H1 (cell line): ENCODE measurements around the gene MGAT5. TPM values are rescaled to one million over a fixed set of nuclear protein-coding genes. Genes with fewer than 3 reads are reported as not detected.

Experiments used
- CTCF ChIA-PET: fragments of 300-600 bp; sonication (Branson Sonifier 250); formaldehyde crosslinking; loops from one replicate; lab custom pipeline; 2021; ENCODE audit not compliant: partially characterized antibody; lab: Charles Lee
- POLR2A ChIA-PET: fragments of 300-600 bp; sonication (Branson Sonifier 250); formaldehyde crosslinking; loops from one replicate; lab custom pipeline; 2021; ENCODE audit warnings: inconsistent platforms; ENCODE audit not compliant: partially characterized antibody; lab: Charles Lee
- DNase-seq, 2 experiments: peaks; one replicate each; pipeline versions ENCODE4 v3.0.0 to v3.0.0-alpha.2; 2010 to 2022; ENCODE audit warnings: low spot score in 2 of 2, low read depth in 1 of 2, mixed read lengths in 1 of 2
- FAIRE-seq: peaks from 2 replicates; lab custom pipeline; 2011; peaks lifted over from hg19 to GRCh38; lab: Jason Lieb, UNC
- H2AFZ ChIP-seq: 2 replicates; pipeline ENCODE4 v1.8.1; 2012; ENCODE audit warnings: low read length, inconsistent platforms
- H2AK5ac ChIP-seq: 2 replicates; pipeline ENCODE4 v1.6.1; 2013; ENCODE audit warnings: low read depth, low read length
- H2BK120ac ChIP-seq: replicated peaks from 2 replicates; pipeline ENCODE3; 2013; ENCODE audit warnings: low read depth, low read length, inconsistent platforms
- H2BK12ac ChIP-seq: 2 replicates; pipeline ENCODE4 v1.6.1; 2013; ENCODE audit warnings: low read depth, low read length
- H2BK15ac ChIP-seq: 2 replicates; pipeline ENCODE4 v1.6.1; 2013; ENCODE audit warnings: low read length
- H2BK20ac ChIP-seq: 2 replicates; pipeline ENCODE4 v1.6.1; 2013; ENCODE audit warnings: low read length
- H2BK5ac ChIP-seq: 2 replicates; pipeline ENCODE4 v1.6.1; 2013; ENCODE audit warnings: low read depth, low read length
- H3K14ac ChIP-seq: 2 replicates; pipeline ENCODE4 v1.6.1; 2013; ENCODE audit warnings: inconsistent platforms; ENCODE audit not compliant: insufficient read length
- H3K18ac ChIP-seq: 2 replicates; pipeline ENCODE4 v1.6.1; 2013; ENCODE audit warnings: low read length; ENCODE audit errors: extremely low read depth
- H3K23ac ChIP-seq: 2 replicates; pipeline ENCODE4 v1.6.1; 2013; ENCODE audit warnings: inconsistent platforms; ENCODE audit not compliant: insufficient read length
- H3K23me2 ChIP-seq: 2 replicates; pipeline ENCODE4 v1.6.1; 2013; ENCODE audit warnings: low read depth, low read length
- H3K27ac ChIP-seq: 2 replicates; pipeline ENCODE4 v1.6.1; 2011; ENCODE audit warnings: low read depth, low read length, inconsistent platforms
- H3K27me3 ChIP-seq, 4 experiments: replicated peaks in 1 of 4; 1 replicate in 1 of 4; 2 replicates in 3 of 4; pipeline versions ENCODE4 v1.6.1 to v1.8.1; 2011 to 2013; ENCODE audit warnings: low read length in 3 of 4, mild to moderate bottlenecking in 3 of 4, inconsistent platforms in 2 of 4, mixed read lengths in 2 of 4, moderate library complexity in 1 of 4; ENCODE audit not compliant: control insufficient read depth in 3 of 4, insufficient read depth in 3 of 4; ENCODE audit errors: extremely low read depth in 1 of 4
- H3K36me3 ChIP-seq, 4 experiments: 2 replicates each; pipeline versions ENCODE4 v1.6.1 to v1.8.1; 2011 to 2013; ENCODE audit warnings: mild to moderate bottlenecking in 4 of 4, low read length in 3 of 4, moderate library complexity in 2 of 4, control low read depth in 1 of 4, inconsistent platforms in 1 of 4; ENCODE audit not compliant: insufficient read depth in 4 of 4, control insufficient read depth in 2 of 4
- H3K4ac ChIP-seq: replicated peaks from 2 replicates; pipeline ENCODE3; 2013; ENCODE audit warnings: low read length, low read depth, mixed read lengths, inconsistent platforms; ENCODE audit not compliant: insufficient read length
- H3K4me1 ChIP-seq, 4 experiments: replicated peaks in 1 of 4; 1 replicate in 1 of 4; 2 replicates in 3 of 4; pipeline versions ENCODE4 v1.6.1 to v1.8.1; 2011 to 2013; ENCODE audit warnings: low read length in 3 of 4, inconsistent platforms in 2 of 4, mixed read lengths in 1 of 4; ENCODE audit not compliant: insufficient read depth in 4 of 4, control insufficient read depth in 3 of 4
- H3K4me2 ChIP-seq, 2 experiments: 2 replicates each; pipeline versions ENCODE4 v1.6.1 to v1.8.1; 2011 to 2013; ENCODE audit warnings: low read depth in 2 of 2, low read length in 2 of 2, control low read depth in 1 of 2, inconsistent platforms in 1 of 2, mild to moderate bottlenecking in 1 of 2; ENCODE audit not compliant: insufficient read depth in 1 of 2
- H3K4me3 ChIP-seq, 4 experiments: fragments of 200-600, 300-600 bp in 1 of 4; sonication (generic), shearing (Covaris generic), sonication (Bioruptor Twin) in 1 of 4; 2 replicates each; pipeline versions ENCODE4 v1.5.1 to v1.8.1; 2011 to 2016; ENCODE audit warnings: low read length in 4 of 4, low read depth in 3 of 4, control low read depth in 2 of 4, inconsistent platforms in 2 of 4, mild to moderate bottlenecking in 2 of 4, mixed read lengths in 1 of 4, moderate library complexity in 1 of 4; ENCODE audit not compliant: insufficient read depth in 2 of 4; ENCODE audit errors: extremely low read depth in 1 of 4
- H3K56ac ChIP-seq: replicated peaks from 2 replicates; pipeline ENCODE3; 2013; ENCODE audit warnings: low read depth, mild to moderate bottlenecking, mixed read lengths, low read length, inconsistent platforms; ENCODE audit not compliant: insufficient read length
- H3K79me1 ChIP-seq: 2 replicates; pipeline ENCODE4 v1.6.1; 2013; ENCODE audit warnings: low read depth, low read length, control low read depth
- H3K79me2 ChIP-seq, 2 experiments: 2 replicates each; pipeline versions ENCODE4 v1.6.1 to v1.8.1; 2012 to 2013; ENCODE audit warnings: low read length in 2 of 2, mild to moderate bottlenecking in 2 of 2, inconsistent platforms in 1 of 2; ENCODE audit not compliant: insufficient read depth in 2 of 2, control insufficient read depth in 1 of 2
- H3K9ac ChIP-seq, 4 experiments: replicated peaks in 1 of 4; 1 replicate in 1 of 4; 2 replicates in 3 of 4; pipeline versions ENCODE4 v1.6.1 to v1.8.1; 2011 to 2013; ENCODE audit warnings: low read depth in 3 of 4, low read length in 3 of 4, control low read depth in 2 of 4, mild to moderate bottlenecking in 2 of 4, moderate library complexity in 2 of 4, inconsistent platforms in 1 of 4; ENCODE audit errors: extremely low read depth in 1 of 4
- H3K9me3 ChIP-seq, 2 experiments: 2 replicates each; pipeline versions ENCODE4 v1.6.1 to v1.8.1; 2012 to 2013; ENCODE audit warnings: mild to moderate bottlenecking in 2 of 2, moderate library complexity in 2 of 2, control low read depth in 1 of 2, inconsistent platforms in 1 of 2, low read depth in 1 of 2, low read length in 1 of 2, mixed read lengths in 1 of 2; ENCODE audit not compliant: insufficient read depth in 2 of 2
- H4K20me1 ChIP-seq, 2 experiments: replicated peaks in 1 of 2; 2 replicates each; pipeline versions ENCODE3 to v1.8.1; 2011 to 2013; ENCODE audit warnings: inconsistent platforms in 2 of 2, low read length in 2 of 2, mild to moderate bottlenecking in 1 of 2; ENCODE audit not compliant: insufficient read depth in 2 of 2, control insufficient read depth in 1 of 2
- H4K5ac ChIP-seq: 2 replicates; pipeline ENCODE4 v1.6.1; 2013; ENCODE audit warnings: low read length, low read depth, mixed read lengths, inconsistent platforms; ENCODE audit not compliant: insufficient read length
- H4K8ac ChIP-seq: 2 replicates; pipeline ENCODE4 v1.8.0; 2013; ENCODE audit warnings: mild to moderate bottlenecking, moderate library complexity, low read length, inconsistent platforms; ENCODE audit not compliant: insufficient read depth; ENCODE audit errors: extremely low read depth
- H4K91ac ChIP-seq: replicated peaks from 2 replicates; pipeline ENCODE3; 2013; ENCODE audit warnings: low read length, mixed read lengths, inconsistent platforms; ENCODE audit not compliant: insufficient read length
- CBX8 ChIP-seq: fragments of 300-800, 300-1000 bp; sonication (generic); IDR thresholded peaks from 2 replicates; pipeline ENCODE4 v1.7.1; 2016; ENCODE audit warnings: low read depth, low read length, borderline replicate concordance
- MAFK ChIP-seq: IDR thresholded peaks from 2 replicates; pipeline ENCODE4 v1.6.1; 2012; ENCODE audit warnings: low read depth, mild to moderate bottlenecking, improper control_type of control experiment, low read length
- POU5F1 ChIP-seq: IDR thresholded peaks from 2 replicates; pipeline ENCODE4 v1.6.1; 2011; ENCODE audit warnings: low read depth, mild to moderate bottlenecking, low read length, moderate library complexity
- SUZ12 ChIP-seq: fragments of 200-600 bp; sonication (generic); IDR thresholded peaks from 2 replicates; pipeline ENCODE4 v1.6.1; 2012; ENCODE audit warnings: mild to moderate bottlenecking, inconsistent platforms, low read length, moderate library complexity, mixed read lengths
- WGBS, 2 experiments: shearing (Covaris generic) in 1 of 2; methylation state at CpG; one replicate each; pipeline versions ENCODE4 v1.1.6 to v1.1.7; 2013 to 2015; ENCODE audit warnings: low lambda C conversion rate in 2 of 2, mixed read lengths in 2 of 2, inconsistent platforms in 1 of 2, low coverage in 1 of 2, missing lambda C conversion rate in 1 of 2; ENCODE audit not compliant: insufficient replicate concordance in 2 of 2, insufficient coverage in 1 of 2, insufficient read length in 1 of 2; ENCODE audit errors: extremely low coverage in 1 of 2, missing lambda C conversion rate in 1 of 2; 5-methylcytosine and 5-hydroxymethylcytosine counted together
- polyA plus RNA-seq, 7 experiments: library from polyadenylated mRNA; depleted of rRNA in 3 of 7; stranded (reverse) in 5 of 7; unstranded in 2 of 7; fragments of >200 nt in 5 of 7; fragments of 200-250 nt in 2 of 7; gene quantifications; 1 replicate in 5 of 7; 2 replicates in 1 of 7; 4 replicates in 1 of 7; pipeline versions ENCODE4 v1.2.1 to v1.2.3, GENCODE V29; 2011 to 2013; ENCODE audit warnings: missing spikeins in 2 of 7, mixed read lengths in 2 of 7
- total RNA-seq: library from RNA; stranded (reverse); fragmentation: NEBNext Ultra II Directional; extraction: Animal tissue kit (Norgen Biotek cat#: 25700); gene quantifications from 2 replicates; pipeline ENCODE4 v1.2.1, GENCODE V29; 2021

MGAT5 gene
- total and polyA plus RNA-seq, 2 of the 8 experiments (the other 6 are each of a cell fraction or from before 2014, with no cell fraction given), result 11.2 to 49.2 TPM

DNA sequence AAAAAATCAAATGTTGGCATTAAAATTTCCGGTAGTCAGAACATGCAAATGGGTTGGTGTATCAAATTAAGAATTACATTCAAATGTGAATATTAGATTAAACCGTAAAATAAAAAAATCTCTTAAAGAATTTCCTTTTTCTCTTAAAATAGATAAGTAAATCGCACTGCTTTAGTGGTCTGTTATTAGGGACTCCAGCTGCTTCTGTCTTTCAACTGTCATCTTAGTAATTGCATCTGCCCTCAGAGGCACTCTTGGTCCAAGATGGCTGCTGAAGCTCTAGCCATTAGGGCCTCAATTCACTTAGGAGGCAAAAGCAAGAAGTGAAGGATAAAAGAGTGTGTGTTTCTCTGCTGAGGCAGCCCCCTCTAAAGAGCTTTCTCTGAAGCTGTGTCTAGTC, 132.4 kb downstream of the MGAT5 start:
- Histone ChIP-seq H3K23ac (no peak overlapping the region), H3K4ac (no peak overlapping the region), H4K91ac (no peak overlapping the region), H3K36me3 (no peaks in the 10 kb centered on the region; a peak in 1 of 8 replicates), H2BK12ac (no peak overlapping the region), H3K27ac (no peak overlapping the region), H3K14ac (no peak overlapping the region), H2BK5ac (no peak overlapping the region), H2AFZ (no peak overlapping the region), H3K79me1 (no peaks in the 10 kb centered on the region; the same call in 1 of the 2 replicates), H3K9me3 (no peaks in the 10 kb centered on the region), H3K9ac (no peak overlapping the region), H3K79me2 (no peaks in the 10 kb centered on the region), H2BK15ac (no peak overlapping the region), H2BK120ac (no peak overlapping the region), H3K18ac (no peak overlapping the region), H3K23me2 (no peaks in the 10 kb centered on the region), H2BK20ac (no peak overlapping the region), H3K4me3 (no peak overlapping the region), H2AK5ac (no peak overlapping the region), H4K5ac (no peak overlapping the region), H3K4me1 (no peaks in the 10 kb centered on the region), H3K56ac (no peak overlapping the region), H4K20me1 (no peaks in the 10 kb centered on the region), H4K8ac (no peak overlapping the region), H3K27me3 (no peaks in the 10 kb centered on the region), H3K4me2 (no peak overlapping the region)
- POLR2A ChIA-PET, result no interaction called here
- CTCF ChIA-PET, result interaction anchor here (0.9 kb wide), 1 partner anchor 64 kb away, joined by 5 read pairs; no protein-coding TSS in a partner anchor
- TF ChIP-seq POU5F1, result no peak
- TF ChIP-seq MAFK, result no peak
- TF ChIP-seq CBX8, result no peak
- TF ChIP-seq SUZ12, result no peak
- FAIRE-seq (no peak), DNase-seq (no peak)
- 95% methylated on average over 3 of the region's 3 CpGs; no CpG with 5 or more reads in 1 of the 2 experiments for WGBS, 2 experiments
